Stimulated activated CD8-positive, alpha-beta memory T cell treated with anti-CD3 and anti-CD28 coated beads, Interleukin-15, amount 100 ng/mL, for 48 hours (primary cell): ENCODE measurements around the gene UROD.
A peak's percentile ranks its signal among the peaks of the same experiment; 100 is the strongest.

Experiments
- DNase-seq, 2 donors: peaks; one replicate each; pipeline ENCODE4 v3.0.0-alpha.2; 2020; ENCODE audit warnings: low read depth in 2 of 2

UROD gene

DNA sequence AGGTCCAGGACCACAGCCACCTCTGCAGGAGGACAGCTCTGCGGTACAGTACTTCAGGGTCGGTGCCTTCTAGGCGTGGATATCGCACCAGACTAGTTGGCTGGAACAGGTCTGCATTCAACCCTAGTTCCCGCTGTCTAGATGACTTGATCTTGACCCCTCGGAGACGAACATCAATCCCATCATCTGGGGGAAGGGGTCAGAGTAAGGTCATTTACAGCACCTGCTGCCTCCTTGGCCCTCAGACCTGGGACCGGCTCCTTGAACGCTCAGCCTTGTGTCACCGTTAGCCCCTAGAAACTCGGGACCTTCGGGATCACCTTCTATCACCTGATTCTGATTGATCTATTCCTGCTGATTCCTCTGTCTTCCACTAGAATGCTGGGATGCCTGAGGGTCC, 3.5 kb upstream of the UROD start:
- no peak for DNase-seq

DNA sequence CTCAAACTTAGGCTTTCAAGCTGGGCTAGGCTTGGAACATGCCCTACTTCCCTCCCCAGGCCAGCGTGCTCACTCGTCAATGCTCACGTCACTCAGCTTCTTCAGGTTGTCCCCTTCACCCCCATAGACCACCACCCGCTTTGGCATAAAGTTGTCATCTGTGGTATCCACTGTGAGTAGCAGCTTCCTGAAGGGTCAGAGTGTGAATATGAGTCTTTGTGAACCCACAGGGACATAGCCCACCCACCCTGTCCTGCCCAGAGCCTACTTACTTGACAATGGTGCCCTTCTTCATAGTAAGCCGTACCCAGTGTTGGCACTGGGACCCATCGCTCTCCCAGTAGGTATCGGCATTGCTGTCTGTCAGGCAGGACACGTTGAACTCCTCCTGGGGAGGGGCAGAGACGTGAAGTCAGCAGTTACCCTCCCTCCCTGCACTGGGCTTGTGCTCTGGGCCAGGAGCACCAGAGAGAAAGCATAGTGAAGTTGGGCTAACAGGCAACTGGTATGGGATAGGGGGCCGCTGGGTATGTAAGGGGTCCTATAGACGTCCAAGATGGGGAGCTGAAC, 2.7 kb upstream of the UROD start:
- no peak for DNase-seq

DNA sequence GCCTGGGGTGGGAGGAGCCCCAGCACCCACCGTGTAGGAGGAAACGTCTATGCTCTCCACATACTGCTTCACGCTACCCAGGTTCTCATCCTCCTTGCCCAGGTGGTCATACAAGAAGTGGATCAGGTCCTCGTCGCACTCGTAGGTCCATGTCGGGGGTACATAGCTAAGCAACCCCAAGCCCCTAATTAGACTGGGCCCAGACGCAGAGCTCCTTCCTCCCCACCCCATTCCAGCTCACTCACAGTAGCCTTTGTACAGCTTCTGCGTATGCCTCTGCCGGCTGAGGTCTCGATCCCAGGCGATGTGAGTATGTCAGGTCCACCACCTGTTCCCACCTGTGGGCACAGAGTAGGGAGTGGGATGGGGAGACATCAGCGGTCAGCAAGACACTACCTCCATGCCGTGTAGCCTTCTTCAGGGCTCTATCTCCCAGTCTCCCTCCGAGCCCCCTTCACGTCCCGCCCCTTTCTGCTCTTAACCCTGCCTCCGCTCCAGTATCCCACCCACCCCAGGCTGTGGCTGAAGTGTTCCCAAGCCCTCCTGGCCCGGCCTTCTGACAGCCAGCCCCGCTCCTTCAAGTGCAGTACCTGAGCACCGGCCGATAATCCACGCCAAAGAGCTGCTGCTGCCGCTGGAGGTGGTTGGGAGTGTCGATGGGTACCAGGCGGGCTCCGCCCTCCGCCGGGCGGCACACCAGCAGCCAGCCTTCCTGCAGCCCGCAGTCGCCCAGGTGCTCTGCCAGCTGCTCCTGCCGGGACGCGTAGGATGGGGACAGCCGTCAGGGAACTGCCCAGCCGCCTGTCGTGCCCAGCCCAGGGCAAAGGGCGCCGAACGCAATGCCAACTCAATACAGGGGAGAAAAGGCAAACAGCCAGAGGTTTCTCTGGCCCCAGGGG, 1.8 kb upstream of the UROD start:
- DNase-seq: no peak

DNA sequence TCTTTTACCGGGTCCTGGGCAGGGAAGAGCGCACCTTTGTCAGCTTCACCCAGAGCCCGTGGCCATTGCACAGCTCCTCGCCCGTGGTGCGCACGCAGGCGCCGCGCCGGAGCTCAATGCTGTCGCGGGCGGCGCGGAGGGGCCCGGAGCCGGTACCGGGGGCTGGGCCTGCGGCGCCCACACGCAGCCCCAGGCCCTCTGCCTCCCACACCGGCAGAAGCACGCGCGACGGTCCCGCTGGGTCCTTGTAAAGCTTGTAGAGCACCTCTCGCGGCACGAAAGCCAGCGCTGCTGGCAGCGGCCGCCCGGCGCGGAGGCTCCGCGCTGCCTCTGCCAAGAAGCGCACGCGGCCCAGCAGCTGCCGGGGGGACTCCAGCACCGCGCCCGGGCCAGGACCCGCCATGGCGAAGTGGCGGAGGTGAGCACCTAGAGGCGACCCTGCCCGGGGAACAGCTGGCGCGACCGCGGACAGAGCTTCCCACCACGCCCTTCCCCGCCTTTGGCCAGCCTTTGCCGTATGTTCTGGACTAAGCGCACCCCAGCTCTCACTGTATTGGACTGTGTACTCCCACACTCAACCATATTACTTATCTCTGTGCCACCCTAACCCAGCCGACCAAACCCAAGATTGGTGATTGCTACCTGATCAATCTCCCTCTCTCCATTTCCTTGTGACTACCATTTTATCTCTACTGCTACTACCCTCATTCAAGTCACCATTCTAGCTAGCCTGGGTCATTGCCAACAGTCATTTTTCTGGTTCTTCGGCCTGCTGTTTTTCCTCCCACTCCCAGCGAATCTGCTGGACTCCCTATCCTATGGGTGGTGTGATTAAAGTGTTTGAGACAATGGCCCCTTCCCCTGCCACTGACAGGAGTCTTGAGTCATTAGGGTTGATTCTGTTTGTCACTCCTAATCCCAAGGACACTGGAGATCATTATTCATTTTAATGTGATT, 921 bp upstream of the UROD start, which contains the start of gene HECTD3:
TSS of gene HECTD3 (minus strand) at position 470 of the 957 bp plus-strand sequence. CDS start at position 403, 67 bp downstream.
- peak; percentile 63 to 69 for DNase-seq

DNA sequence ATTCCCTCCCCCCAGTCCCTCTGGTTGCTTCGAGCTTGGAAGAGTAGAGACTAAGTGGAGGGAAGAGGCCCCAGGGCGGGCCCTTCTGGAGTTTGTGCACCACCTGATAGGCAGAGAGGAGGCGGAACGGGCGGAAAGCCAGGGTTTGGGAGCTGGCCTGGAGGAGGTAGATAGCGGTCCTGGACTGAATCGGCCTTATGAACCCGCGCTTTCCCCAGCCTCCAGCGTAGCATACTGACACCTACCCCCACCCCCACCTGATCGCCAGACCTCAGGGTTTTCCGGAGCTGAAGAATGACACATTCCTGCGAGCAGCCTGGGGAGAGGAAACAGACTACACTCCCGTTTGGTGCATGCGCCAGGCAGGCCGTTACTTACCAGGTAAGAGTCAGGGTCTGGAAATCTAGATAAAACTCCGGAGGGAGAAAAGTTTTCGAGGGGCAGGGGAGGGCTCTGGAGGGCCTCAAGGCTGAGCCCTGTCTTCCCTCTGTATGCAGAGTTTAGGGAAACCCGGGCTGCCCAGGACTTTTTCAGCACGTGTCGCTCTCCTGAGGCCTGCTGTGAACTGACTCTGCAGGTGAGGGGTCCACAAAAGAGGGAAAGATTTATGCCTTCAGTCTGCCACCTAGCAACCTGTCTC, 705 bp downstream of the UROD start:
- DNase-seq: no peak

DNA sequence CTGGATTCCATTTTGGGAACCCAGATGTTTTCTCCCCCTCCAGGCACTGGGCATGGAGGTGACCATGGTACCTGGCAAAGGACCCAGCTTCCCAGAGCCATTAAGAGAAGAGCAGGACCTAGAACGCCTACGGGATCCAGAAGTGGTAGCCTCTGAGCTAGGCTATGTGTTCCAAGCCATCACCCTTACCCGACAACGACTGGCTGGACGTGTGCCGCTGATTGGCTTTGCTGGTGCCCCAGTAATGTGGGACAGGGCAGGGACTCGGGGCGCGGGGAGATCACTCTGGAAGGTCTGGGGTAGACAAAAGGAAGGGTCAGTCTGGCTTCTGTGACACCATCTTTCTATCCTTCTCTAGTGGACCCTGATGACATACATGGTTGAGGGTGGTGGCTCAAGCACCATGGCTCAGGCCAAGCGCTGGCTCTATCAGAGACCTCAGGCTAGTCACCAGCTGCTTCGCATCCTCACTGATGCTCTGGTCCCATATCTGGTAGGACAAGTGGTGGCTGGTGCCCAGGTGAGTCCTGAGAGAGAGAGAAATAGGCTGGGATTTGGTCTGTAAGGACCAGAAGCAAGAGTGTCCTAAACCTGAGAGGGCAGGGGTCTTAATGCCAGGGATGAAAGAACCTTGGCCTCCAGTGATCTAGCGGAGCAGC, 1.6 kb downstream of the UROD start:
- DNase-seq: no peak

DNA sequence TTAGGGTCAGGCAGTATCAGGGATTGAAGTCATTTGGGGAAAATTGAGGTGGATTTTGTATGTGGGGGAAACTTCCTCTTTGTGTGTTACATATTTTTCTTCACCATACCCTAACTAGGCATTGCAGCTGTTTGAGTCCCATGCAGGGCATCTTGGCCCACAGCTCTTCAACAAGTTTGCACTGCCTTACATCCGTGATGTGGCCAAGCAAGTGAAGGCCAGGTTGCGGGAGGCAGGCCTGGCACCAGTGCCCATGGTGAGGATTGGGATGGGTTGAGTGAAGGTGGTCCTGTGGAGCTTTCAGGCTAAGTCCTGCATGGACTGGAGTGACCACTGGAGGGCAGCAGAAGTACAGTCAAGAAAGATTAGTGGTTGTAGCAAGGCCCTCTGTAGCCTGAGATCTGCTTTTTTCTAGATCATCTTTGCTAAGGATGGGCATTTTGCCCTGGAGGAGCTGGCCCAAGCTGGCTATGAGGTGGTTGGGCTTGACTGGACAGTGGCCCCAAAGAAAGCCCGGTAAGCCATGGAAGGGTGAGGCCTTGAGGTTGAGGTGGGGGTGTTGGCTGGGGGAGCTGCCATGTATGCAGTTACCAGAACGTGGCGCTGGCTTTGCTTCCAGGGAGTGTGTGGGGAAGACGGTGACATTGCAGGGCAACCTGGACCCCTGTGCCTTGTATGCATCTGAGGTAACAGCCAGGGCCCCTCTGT, 2.4 kb downstream of the UROD start:
- DNase-seq: peak; percentile 48 to 57

DNA sequence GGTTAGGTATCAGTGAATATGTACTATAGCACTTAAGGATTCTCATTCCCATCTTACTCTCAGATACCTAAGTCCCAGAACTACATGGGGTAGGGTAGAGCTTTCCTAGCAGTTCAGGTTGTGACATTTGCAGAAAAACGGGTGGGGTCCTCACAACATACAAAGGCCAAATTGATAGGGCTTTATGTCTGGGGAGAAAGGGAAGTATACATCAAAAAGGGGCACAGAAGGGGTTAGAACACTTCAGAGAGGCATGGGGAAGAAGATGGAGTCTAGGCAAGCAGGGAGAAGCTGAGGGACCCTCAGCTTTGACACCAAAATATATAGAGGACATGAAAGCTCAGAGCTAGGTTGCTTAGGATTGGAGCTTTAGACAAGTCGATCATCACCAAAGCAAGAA, 3.6 kb downstream of the UROD start:
- no peak for DNase-seq

DNA sequence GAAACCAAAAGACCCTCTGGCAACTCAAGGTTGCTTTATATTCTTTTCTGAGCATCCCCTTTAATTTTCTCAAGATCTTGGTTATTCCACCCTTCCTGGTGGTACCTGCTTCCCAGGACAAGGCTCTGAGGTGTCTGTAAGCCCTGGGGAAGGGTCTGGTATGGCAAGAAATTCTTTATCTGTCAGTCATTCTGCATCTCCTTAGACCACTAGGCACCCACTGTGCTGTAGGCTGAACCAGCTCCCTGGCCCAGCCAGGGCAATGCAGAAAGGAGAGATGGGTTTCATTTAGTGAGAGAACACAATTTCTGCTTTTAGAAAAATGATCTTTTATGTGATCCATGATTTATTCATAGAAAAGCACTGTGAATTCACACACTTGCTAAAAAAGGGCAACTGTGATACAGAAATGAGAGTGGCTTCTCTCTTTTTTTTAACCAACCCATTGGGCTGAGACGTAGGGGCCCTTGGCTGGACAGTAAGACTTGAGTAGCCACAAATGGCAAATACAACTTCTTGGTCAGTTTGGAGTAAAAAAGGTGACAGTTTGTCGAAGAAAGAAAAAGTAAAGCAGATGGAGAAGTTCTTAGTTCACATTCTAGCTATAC, 4.1 kb downstream of the UROD start:
- no peak for DNase-seq

DNA sequence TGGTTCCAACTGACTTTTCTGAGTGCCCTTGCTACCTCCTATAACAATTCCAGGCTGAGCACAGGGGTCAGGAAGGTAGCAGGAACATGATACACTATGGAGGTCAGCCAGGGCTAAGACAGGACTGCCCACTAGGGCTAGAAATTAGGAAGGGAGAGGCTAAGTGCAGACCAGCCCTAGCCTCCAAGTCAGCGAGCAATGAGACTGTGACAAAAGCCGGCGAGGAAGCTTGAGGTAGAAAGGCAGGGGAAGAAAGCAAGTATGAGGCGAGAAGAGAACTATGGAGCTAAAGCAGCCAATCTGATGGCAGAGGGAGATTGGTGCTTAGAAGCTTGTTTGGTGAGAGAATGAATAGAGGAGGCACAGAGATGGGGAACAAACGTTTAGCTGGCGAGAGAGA, 4.7 kb downstream of the UROD start:
- DNase-seq: no peak

DNA sequence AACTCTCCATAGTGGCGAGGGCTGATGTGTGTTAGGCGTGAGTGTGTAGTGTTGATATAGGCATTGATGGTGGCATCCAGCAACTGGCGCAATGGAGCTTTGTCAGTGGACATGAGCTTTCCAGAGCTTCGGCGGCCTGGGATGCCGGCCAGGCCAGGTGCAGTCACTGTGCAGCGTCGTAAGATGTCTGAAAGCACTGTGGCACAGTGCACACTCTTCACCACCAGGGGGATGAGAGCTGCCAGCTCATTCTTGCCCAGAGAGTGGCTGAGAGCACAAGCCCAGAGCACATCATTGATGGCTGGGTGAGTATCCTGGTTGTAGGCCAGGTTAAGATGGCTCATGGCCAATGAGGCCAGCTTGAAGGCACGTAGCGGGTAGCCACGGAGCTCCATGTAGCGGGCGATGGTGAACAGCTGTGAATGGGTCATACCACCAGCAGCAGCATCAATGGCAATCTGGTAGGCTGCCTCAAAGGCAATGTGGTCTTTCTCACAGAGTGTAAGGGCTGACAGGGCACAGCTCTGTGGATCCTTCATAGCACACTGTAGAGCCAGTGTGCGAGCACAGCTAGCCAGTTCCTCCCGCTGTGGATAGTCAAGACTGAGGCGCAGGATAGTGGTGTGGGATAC, 6.7 kb downstream of the UROD start:
- peak; percentile 30 to 48 for DNase-seq

DNA sequence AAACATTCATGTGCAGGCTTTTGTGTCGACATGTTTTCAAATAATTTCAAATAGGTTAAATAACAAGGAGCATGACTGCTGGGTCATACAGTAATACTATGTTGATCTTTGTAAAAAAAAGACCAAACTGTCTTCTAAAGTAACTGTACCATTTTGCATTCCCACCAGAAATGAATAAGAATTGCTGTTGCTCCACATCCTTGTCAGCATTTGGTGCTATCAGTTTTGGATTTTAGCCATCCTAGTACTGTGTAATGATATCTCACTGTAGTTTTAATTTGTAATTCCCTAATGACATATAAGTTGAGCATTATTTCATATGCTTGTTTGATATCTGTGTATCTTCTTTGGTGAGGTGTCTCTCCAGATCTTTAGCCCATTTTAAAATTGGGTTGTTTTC, 11.6 kb downstream of the UROD start:
- no peak for DNase-seq

DNA sequence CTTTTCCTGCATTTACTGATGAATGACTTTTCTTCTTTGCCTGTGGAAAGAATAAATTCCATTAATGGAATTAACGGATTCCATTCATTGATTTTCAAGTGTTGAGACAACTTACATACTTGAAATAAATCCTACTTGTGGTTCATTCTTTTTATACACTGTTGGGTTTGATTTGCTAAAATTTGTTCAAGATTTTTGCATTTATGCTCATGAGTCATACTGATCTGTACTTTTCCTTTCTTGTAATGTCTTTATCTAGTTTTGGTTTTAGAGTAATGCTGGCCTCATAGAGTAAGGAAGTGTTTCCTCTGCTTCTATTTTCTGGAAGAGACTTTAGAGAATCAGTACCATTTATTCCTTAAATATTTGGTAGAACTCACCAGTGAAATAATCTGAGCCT, 14.4 kb downstream of the UROD start:
- no peak for DNase-seq

DNA sequence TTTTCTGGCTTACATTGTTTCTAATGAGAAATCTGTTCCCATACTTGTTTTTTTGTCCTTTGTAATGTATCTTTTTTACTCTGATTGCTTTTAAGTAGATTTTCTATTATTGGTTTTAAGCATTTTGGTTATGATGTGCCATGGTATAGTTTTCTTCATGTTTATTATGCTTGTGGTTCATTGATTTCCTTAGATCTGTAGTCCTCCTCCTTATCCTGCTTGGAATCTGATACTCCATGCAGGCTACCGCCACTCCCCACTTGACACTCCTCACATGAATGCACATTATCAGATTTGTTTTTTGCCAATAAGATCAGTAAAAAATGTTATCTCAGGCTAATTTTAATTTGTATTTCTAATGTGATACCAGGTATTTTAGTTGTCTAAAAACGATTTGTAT, 20.8 kb downstream of the UROD start:
- no peak for DNase-seq

DNA sequence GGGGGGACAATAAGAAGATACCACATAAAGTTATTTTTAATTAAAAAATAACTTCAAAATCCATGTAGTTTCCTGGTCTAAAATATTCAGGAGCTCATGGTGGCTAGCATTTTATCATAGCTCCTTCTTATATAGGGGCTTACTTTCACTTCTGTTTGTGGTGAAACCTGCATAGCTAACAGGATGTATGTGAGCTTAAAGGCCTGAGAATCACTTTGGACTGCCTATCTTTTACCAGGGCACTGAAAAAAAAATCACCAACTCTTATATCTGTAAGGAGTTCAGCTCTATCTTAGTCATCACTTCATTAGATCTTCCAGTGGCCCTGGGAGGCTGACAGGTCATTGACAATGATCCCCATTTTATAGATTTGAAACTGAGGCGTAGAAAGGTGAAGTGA, 21.3 kb downstream of the UROD start:
- no peak for DNase-seq

DNA sequence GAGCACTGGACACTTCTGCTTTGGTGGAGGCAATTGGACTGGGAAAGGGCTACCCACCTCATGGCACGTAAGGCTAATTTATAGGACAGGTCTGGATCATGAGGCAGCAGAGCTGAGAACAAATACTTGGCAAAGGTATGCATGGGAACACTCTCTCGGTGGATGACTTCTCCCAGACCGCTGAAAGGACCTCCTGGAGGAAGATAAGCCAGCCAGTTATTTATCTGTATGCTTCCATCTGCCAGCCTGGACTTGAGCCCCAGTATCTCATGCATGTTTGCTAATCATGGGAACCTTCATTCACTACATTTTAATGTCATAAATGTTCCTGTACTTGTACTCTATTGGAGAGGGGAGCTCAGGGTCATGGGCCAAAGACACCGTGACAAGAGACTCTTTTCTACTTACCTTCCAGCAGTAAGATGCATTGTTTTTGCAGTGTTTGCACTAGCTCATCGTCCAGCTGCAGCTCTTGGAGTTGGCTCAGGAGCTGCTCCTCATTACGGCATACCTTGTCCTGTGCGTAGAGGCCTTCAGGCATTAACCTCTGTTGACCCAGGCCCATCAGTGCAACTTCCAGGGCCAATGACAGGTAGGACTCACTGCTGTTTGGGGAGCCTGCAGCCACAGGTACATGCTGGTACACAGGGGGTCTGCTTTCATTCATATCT, 23.7 kb downstream of the UROD start:
- no peak for DNase-seq

DNA sequence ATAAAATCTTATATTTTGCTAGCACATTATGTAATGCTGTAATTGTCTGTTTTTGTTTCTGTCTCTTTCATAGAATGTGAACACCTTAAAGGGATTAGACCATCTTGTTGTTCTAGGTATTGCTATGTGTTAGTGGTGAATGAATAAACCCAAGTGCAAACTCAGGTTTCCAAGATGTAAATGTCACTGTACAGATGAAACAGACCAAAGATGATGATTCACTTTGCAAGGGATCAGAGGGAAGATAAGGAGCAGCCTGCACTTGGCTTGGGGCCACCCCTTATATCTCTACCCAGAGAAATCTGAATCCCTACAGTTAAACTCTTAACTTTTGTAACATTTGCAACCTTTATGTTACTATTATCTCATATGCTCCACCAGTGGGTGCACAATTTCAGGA, 25.4 kb downstream of the UROD start:
- no peak for DNase-seq

DNA sequence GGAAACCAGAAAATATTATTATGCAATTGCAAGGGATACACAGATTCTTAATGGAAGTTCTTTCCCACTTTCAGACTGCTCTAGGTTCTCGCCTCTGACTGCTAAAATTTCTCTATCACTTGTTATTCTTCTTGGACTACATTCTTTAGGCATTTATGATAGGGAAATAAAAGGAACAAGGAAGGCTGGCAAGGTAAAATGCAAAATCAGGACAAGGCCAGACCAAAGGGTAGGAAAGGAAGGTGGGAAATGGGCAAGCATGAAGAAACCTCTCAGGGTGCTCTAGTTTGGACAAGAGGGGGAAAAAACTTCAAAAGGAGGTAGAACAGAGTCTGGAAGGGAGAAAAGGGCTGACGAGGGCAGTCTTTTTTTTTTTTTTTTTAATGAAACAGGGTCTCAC, 26.2 kb downstream of the UROD start:
- no peak for DNase-seq
